Measurements from ENCODE around the gene OSBPL1A. TPM values are rescaled to one million over a fixed set of nuclear protein-coding genes. Genes with fewer than 3 reads are reported as not detected.
A peak's percentile ranks its signal among the peaks of the same experiment; 100 is the strongest.

The OSBPL1A gene
- polyA plus RNA-seq, 1 of the 3 experiments (the other 2 are of a cell fraction): 21.3 TPM

DNA sequence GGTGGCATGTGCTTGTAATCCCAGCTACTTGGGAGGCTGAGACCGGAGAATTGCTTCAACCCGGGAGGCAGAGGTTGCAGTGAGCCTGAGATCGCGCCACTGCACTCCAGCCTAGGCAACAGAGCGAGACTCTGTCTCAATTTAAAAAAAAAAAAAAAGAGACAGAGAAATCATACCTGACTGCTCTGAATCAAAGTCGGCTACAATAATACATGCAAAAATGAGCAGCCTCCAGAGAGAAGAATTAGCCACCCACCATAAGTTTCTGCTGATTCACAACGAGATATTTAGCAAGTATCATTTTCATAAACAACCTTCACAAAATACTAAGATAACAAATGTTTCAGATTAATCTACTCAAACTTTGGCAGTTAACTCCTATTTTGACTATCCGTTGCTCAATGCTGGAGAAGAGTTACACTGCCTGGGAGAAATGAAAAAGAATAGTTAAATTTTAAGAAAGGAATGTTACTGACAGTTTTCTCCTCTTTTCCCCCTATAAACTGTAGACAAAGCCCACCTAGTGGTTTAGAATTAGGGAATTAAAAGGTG lies 1.5 kb downstream of the OSBPL1A start:
- Histone ChIP-seq H3K9me3 (no peaks in the 10 kb centered on the region), H3K4me1 (ENCODE audit: control insufficient read depth in 1 of 2, insufficient read depth in 2 of 2, low read depth in 1 of 2, low read length in 1 of 2) (peaks cover 3 to 7% of the 10 kb centered on the region in 2 experiments; a peak in 3 of 4 replicates), H4K20me1 (ENCODE audit: insufficient read depth) (no peaks in the 10 kb centered on the region), H3K4me2 (peak overlapping the region; percentile 83), H3K27ac (ENCODE audit: low read depth in 2 of 2, low read length in 1 of 2) (0 out of 4 replicates have a peak overlapping the region, but pooled peaks of 1 of the 2 experiments have one; percentile 5), H3K36me3 (replicated peaks in 1 of 2; ENCODE audit: control insufficient read depth in 1 of 2, insufficient read depth in 2 of 2, low read length in 1 of 2) (no peaks in the 10 kb centered on the region), H3K79me2 (ENCODE audit: insufficient read depth) (peaks cover 9% of the 10 kb centered on the region; the same call in 1 of the 2 replicates), H2AFZ (ENCODE audit: low read depth) (no peak overlapping the region; the same call in 1 of the 2 replicates), H3K4me3 (ENCODE audit: low read depth in 2 of 2, low read length in 1 of 2) (peak overlapping the region in 1 of 2 experiments; percentile 93; a peak in 3 of 4 replicates), H3F3A (replicated peaks; ENCODE audit: insufficient read depth) (peaks cover 15% of the 10 kb centered on the region), H3K9ac (no peak overlapping the region; the same call in 1 of the 2 replicates), H3K9me2 (no peaks in the 10 kb centered on the region), H3K27me3 (ENCODE audit: insufficient read depth) (no peaks in the 10 kb centered on the region)
- DNase-seq: no peak
- CTCF ChIA-PET: interaction anchor here (1.5 to 1.8 kb wide), 2 partner anchors 20 to 91 kb away, joined by 3 to 5 read pairs; no protein-coding TSS in a partner anchor
- POLR2A ChIA-PET: no interaction called here
- TF ChIP-seq EP300 (IDR thresholded peaks at IDR 0.05; ENCODE audit: borderline replicate concordance in 1 of 2, low read depth in 1 of 2, low read length in 1 of 2) (no peak), RFX5 (IDR thresholded peaks at IDR 0.05; ENCODE audit: low read length) (no peak), MEF2A (IDR thresholded peaks at IDR 0.05; ENCODE audit: borderline replicate concordance, low read depth) (no peak), RXRA (IDR thresholded peaks at IDR 0.05; ENCODE audit: borderline replicate concordance, low read depth) (no peak), YY1 (IDR thresholded peaks at IDR 0.05; ENCODE audit: low read depth) (no peak), SIN3A (IDR thresholded peaks at IDR 0.05; ENCODE audit: borderline replicate concordance, low read depth, low read length) (no peak), CTCF (IDR thresholded peaks at IDR 0.05) (no peak), PBX3 (IDR thresholded peaks at IDR 0.05) (no peak), FOSL2 (IDR thresholded peaks at IDR 0.05; ENCODE audit: borderline replicate concordance, low read depth) (no peak), POLR2AphosphoS5 (IDR thresholded peaks at IDR 0.05; ENCODE audit: low read depth, low read length) (no peak), CHD2 (IDR thresholded peaks at IDR 0.05; ENCODE audit: low read length, partially characterized antibody) (no peak), JUND (IDR thresholded peaks at IDR 0.05) (no peak), NRF1 (IDR thresholded peaks at IDR 0.05; ENCODE audit: low read depth, low read length) (no peak), NFIC (IDR thresholded peaks at IDR 0.05; ENCODE audit: borderline replicate concordance) (no peak), FOXM1 (IDR thresholded peaks at IDR 0.05; ENCODE audit: low read depth) (no peak), TAF1 (IDR thresholded peaks at IDR 0.05; ENCODE audit: borderline replicate concordance, low read depth, low read length) (no peak), REST (IDR thresholded peaks at IDR 0.05; ENCODE audit: low read depth, low read length) (no peak)
- TF ChIP-seq, protein P1, sequence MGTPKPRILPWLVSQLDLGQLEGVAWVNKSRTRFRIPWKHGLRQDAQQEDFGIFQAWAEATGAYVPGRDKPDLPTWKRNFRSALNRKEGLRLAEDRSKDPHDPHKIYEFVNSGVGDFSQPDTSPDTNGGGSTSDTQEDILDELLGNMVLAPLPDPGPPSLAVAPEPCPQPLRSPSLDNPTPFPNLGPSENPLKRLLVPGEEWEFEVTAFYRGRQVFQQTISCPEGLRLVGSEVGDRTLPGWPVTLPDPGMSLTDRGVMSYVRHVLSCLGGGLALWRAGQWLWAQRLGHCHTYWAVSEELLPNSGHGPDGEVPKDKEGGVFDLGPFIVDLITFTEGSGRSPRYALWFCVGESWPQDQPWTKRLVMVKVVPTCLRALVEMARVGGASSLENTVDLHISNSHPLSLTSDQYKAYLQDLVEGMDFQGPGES (IDR thresholded peaks at IDR 0.05; ENCODE audit: low read depth, low read length): no peak
- TF ChIP-seq, protein P2, sequence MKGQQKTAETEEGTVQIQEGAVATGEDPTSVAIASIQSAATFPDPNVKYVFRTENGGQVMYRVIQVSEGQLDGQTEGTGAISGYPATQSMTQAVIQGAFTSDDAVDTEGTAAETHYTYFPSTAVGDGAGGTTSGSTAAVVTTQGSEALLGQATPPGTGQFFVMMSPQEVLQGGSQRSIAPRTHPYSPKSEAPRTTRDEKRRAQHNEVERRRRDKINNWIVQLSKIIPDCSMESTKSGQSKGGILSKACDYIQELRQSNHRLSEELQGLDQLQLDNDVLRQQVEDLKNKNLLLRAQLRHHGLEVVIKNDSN (IDR thresholded peaks at IDR 0.05; ENCODE audit: borderline replicate concordance, low read depth): no peak
- WGBS (ENCODE audit: low lambda C conversion rate): 80% methylated on average over 8 of the region's 8 CpGs

All from SK-N-SH (cell line).